NCI-H345 treated with DMSO at 0.1 percent for 48 hours (cell line): ENCODE results near the gene ALDH16A1.

Experiments
- DNase-seq: peaks from one replicate; lab custom pipeline; 2025; ENCODE audit not compliant: unreplicated experiment; lab: John Stamatoyannopoulos, UW

The ALDH16A1 gene

DNA sequence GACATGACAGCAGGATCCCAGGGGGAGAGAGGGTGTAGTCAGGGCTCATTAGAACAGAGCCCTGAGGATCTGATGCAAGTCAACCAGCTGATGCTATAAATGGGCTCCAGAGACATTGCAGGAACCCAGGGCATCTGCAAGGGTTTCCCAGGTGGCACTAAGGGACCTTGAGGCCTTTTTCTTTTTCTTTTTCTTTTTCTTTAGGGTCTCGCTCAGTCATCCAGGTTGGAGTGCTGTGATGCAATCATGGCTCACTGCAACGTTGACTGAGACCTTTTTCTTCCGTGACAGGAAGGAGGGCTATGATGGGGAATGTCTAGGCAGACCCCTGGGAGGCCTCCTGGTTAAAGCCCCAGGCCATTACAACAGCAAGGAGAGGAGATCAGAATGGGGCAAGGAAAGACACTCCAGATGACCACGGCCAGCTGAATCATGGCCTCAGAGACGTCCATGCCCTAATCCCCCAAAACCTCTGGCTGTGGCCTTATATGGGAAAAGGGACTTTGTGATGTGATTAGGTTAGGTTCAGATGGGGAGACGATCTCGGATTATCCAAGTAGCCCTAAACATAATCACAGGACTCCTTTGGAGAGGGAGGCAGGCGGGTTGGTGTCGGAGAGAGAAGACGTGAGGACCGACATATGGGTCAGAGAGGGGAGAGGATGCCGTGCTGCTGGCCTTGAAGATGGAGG, 54.9 kb downstream of the ALDH16A1 start:
- no peak for DNase-seq

DNA sequence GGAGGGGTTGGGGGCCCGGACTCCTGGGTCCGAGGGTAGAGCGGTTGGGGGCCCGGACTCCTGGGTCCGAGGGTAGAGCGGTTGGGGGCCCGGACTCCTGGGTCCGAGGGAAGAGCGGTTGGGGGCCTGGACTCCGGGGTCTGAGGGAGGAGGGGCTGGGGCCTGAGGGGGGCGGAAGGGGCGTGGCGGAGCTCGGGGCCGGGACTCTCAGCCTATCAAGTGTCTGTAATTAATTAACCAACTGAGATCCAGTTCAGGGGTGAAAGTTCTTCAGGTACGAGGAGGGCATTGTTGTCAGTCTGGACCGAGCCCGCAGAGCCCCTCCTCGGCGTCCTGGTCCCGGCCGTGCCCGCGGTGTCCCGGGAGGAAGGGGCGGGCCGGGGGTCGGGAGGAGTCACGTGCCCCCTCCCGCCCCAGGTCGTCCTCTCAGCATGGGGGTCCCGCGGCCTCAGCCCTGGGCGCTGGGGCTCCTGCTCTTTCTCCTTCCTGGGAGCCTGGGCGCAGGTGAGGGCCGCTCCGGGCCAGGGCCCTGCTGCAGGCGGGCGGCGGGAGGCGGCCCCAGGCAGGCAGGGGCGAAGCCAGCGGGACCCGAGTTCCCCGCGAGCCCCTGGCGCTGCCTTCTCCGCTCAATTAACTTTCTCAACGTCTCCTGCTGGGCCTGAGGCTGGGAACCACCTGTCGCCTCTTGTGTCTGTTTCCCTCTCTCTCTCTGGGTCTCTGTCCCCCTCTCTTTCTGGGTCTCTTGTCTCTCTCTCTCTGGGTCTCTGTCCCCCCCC, 60.1 kb downstream of the ALDH16A1 start:
- DNase-seq, result peak; percentile 46

DNA sequence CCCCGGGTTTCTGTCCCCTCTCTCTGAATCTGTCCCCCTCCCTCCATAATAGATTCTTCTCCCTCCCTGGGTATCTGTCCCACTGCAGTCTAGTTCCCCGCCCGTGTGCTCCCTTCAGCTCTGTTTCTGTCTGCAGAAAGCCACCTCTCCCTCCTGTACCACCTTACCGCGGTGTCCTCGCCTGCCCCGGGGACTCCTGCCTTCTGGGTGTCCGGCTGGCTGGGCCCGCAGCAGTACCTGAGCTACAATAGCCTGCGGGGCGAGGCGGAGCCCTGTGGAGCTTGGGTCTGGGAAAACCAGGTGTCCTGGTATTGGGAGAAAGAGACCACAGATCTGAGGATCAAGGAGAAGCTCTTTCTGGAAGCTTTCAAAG, 60.7 kb downstream of the ALDH16A1 start:
- DNase-seq, result no peak

DNA sequence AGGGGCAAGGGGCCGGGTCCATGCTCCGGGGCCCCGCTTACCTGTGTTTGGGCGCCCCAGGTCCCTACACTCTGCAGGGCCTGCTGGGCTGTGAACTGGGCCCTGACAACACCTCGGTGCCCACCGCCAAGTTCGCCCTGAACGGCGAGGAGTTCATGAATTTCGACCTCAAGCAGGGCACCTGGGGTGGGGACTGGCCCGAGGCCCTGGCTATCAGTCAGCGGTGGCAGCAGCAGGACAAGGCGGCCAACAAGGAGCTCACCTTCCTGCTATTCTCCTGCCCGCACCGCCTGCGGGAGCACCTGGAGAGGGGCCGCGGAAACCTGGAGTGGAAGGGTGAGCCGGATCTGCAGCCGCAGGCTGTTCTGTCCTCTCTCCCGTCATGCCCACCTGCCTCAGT, 61.1 kb downstream of the ALDH16A1 start:
- no peak for DNase-seq

DNA sequence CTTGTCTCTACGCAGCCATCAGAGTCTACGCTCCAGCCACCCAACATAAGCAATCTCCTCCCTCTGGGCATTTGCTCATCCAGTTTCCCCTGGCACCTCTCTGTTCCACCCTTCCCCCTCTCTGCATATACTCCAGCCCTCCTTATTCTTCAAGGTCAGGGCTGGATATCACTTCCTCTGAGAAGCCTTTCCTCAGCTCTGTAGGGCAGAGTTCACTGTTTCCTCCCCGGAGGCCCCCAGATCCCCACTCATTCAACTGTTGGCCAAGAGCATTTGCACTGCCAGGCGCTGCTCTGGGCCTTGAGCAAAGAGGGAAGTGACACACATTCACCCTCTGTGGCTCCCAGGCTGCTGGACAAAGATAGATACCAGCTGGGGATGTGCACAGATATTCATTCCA, 62.7 kb downstream of the ALDH16A1 start:
- no peak for DNase-seq

DNA sequence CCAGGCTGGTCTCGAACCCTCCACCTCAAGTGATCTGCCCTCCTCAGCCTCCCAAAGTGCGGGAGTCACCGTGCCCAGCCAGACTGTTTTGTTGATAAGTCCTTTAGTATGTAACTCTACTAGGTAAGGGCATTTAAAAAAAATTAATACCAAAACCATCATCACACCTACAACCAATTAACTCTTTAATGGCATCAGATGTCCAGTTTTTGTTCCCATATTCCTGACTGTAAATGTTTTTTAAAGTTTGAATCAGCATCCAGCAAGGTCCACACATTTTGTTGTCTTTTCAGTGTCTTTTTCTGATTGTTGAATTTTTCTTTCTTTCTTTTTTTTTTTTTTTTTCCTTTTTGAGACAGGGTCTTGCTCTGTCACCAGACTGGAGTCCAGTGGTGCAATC, 65.0 kb downstream of the ALDH16A1 start:
- no peak for DNase-seq
